ENCODE data around the gene NEB. TPM values are rescaled to one million over a fixed set of nuclear protein-coding genes. Genes with fewer than 3 reads are reported as not detected.

NEB gene
- total RNA-seq, 4 donors from 2014 or later: 0.98 to 4.4 (median 2.4) TPM

DNA sequence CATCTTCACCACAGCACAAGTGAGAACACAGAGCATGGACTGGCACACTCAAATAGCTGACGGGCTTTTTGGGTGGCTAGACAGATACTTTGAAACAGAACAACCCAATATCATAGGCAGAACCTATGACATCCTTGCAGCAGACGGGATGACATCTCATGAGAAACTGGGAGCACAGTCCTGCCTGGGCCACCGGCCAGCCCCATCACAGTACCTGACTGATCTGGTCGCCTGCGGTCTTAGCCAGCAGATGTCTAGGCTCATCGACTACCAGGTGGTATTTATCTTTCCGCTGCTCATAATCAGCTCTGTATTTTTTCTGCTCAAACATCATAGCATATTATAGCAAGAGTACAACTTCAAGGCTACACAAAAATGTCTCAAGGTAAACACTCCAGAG, 200.3 kb downstream of the NEB start:
- TF ChIP-seq, protein P1, sequence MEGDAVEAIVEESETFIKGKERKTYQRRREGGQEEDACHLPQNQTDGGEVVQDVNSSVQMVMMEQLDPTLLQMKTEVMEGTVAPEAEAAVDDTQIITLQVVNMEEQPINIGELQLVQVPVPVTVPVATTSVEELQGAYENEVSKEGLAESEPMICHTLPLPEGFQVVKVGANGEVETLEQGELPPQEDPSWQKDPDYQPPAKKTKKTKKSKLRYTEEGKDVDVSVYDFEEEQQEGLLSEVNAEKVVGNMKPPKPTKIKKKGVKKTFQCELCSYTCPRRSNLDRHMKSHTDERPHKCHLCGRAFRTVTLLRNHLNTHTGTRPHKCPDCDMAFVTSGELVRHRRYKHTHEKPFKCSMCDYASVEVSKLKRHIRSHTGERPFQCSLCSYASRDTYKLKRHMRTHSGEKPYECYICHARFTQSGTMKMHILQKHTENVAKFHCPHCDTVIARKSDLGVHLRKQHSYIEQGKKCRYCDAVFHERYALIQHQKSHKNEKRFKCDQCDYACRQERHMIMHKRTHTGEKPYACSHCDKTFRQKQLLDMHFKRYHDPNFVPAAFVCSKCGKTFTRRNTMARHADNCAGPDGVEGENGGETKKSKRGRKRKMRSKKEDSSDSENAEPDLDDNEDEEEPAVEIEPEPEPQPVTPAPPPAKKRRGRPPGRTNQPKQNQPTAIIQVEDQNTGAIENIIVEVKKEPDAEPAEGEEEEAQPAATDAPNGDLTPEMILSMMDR (IDR thresholded peaks at IDR 0.05; ENCODE audit: low read depth): no peak

DNA sequence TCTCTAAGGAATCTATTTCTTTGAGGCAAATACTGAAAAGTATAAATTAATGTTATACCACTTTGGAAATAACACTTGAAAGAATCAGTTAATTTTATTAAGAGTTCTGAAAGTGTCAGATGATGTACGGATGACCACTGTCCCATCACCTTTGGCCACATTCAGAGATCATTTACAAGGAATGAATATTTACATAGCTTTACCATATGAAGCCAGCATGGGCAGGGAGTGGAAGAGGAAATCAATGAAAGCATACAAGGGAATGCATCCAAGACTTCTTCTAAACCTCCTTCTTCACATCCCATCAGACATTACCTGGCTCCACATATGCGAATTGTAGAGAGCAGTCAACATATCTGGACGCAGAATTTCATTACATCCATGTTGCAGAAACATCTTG, 201.1 kb downstream of the NEB start:
- TF ChIP-seq, protein P1 (IDR thresholded peaks at IDR 0.05; ENCODE audit: low read depth): no peak

DNA sequence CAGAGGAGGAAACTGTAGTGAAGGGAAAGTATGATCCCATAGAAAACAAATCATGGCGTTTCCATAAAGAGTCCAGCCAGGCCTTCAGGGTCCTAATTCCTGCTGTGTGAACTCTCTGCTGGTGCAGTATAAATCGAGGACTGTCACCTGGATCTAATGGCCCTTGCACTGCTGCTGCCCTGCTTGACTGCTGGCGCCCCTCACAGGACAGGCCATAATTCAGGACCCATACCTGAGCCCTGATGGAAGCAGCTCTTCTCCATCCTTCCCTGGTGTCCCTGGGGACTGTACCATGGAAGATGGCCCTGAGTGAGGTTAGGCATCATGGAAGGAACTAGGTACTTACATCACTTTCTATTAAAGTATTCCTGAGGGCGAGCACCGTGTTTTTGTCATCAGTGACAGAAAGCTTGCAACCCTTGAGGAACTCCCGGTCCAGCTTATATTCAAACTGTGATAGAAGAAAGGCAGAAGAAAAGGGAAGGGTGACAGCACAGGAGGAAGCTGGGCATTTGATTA, 207.6 kb downstream of the NEB start:
- TF ChIP-seq, protein P1 (IDR thresholded peaks at IDR 0.05; ENCODE audit: low read depth): no peak

GRCh38 chr2:151525821-151526373, 208.4 kb downstream of the NEB start:
- TF ChIP-seq, protein P1 (IDR thresholded peaks at IDR 0.05; ENCODE audit: low read depth): no peak

DNA sequence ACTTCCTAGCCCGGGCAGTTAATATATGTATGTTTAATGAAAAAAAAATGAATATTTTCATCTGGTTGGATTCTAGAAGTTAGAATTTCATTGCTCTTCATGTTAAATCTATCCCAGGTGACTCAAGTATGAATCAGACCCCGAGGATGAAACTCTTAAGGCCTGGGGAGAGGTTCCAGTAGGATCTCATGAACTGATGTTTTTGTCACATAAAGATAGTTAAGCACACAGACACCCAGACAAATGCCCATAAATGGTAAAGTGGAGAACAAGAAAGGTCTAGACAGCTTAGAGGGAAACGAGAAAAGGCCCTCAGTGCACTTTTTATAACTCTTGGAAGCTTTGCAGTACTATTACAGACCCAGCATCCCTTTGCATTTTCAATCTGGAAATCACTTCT, 210.4 kb downstream of the NEB start:
- TF ChIP-seq, protein P1 (IDR thresholded peaks at IDR 0.05; ENCODE audit: low read depth): no peak

DNA sequence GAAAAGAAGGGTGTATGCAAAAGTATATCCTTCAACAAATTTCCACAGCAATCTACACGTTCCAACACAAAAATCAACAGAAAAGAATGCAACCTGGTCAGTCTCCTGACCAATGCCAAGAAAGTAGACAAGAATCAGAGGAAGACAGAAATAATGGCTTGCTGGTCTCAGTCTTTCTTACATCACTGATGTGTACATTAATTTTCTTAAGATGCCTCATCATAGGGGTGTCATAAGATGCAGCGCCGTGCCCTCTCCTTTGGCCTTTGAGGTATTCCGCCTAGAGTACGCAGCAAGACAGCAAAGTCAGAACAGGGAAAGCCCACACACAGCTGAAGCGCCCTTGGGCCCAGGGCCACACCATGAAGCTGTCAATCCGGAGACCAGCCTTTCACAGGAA, 211.7 kb downstream of the NEB start:
- TF ChIP-seq, protein P1 (IDR thresholded peaks at IDR 0.05; ENCODE audit: low read depth): no peak

GRCh38 chr2:151520976-151521375, 213.3 kb downstream of the NEB start:
- TF ChIP-seq, protein P1 (IDR thresholded peaks at IDR 0.05; ENCODE audit: low read depth): no peak
